Activated T-cell treated with anti-CD3 and anti-CD28 coated beads for 4 hours (primary cell): ENCODE results near the gene PAPSS2.
"Not testable (repeated sequence)": the region's sequence is repeated elsewhere in the genome, so short reads cannot be mapped to it uniquely, and the experiment has no call there.

Experiments used
- DNase-seq: peaks from one replicate; pipeline ENCODE4 v3.0.0-alpha.2; 2020

PAPSS2 gene

GRCh38 chr10:87643920-87644319 lies 15.8 kb upstream of the PAPSS2 start:
- DNase-seq = no peak

DNA sequence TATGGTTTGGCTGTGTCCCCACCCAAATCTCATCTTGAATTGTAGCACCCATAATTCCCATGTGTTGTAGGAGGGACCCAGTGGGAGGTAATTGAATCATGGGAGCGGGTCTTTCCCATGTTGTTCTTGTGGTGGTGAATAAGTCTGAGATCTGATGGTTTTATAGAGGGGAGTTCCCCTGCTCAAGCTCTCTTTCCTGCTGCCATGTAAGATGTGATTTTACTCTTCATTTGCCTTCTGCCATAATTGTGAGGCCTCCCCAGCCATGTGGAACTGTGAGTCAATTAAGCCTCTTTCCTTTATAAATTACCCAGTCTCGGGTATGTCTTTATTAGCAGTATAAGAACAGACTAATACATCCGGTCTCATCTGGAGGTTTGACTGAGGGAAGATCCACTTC lies 15.2 kb upstream of the PAPSS2 start:
- not testable (repeated sequence) for DNase-seq

GRCh38 chr10:87646192-87646909 lies 13.3 kb upstream of the PAPSS2 start:
- no peak for DNase-seq

- DNase-seq = no peak
Observed at GRCh38 chr10:87646935-87647334, 12.7 kb upstream of the PAPSS2 start.

- no peak for DNase-seq
Observed at GRCh38 chr10:87650838-87651589, 8.7 kb upstream of the PAPSS2 start.

- no peak for DNase-seq
Observed at GRCh38 chr10:87651801-87652200, 7.9 kb upstream of the PAPSS2 start.

DNA sequence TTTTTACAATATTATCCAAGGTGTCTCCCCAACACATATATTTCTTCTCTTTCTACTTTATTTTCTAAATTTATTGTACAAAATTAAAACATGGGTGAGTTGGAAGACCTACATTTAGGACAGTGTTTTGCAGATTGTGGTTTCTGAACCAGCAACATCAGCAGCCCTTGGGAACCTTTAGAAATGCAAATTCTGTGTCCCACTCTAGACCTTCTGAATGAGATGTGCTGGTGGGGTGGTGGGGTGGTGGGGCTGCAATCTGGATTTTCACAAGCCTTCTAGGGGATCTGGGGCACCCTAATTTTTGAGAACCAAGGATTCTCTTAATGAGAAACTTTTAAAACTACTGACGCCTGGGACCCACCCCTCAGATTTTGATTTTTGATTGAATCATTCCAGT lies 7.4 kb upstream of the PAPSS2 start:
- DNase-seq = no peak

DNA sequence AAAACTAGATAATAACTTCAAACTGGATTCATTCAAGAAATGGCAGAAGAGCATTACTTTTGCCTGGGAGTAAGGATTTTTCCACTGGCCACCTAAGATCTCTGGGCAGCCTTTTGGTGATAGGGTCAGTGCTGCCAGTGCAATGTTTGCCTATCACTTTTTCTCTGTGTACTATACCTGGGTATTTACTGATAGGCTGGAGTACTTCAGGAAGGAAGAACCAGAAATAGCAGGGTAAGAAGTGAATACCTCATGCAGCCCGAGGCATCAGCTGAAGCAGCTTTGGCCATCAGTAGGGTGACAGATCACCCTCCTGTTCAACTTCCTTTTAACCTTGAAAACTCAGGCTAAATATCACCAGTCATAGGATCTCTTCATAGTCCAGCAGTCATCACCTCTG lies 5.5 kb upstream of the PAPSS2 start:
- no peak for DNase-seq

DNA sequence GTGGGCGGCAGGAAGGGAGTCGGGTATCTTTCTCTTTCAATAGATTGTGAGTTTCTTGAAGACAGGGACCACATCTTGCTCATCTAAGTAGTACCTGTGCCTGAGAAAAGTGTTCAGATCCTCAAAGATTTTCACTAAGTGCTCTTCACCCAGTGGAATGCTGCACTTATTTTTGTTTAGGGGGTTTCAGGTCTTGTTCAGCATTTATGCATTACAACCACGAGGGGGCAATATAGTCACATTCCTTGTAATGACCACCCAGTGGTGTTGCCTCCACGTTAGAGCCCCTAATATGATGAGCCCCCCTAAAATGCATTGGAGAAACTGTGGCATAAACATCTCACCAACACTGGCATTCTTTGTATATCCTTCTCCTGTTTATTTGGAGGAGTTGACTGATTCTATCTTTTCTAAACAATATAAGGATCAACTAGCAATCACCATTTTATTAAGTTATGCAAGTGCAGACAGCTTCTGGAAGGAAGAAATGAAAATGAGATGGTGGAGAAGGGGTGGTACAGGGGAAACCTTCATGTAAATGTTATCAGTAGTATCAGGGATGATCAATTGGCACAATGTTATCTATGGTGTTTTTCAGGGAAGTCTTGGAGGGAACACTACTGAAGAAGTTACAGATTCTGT lies 3.1 kb upstream of the PAPSS2 start:
- no peak for DNase-seq

DNA sequence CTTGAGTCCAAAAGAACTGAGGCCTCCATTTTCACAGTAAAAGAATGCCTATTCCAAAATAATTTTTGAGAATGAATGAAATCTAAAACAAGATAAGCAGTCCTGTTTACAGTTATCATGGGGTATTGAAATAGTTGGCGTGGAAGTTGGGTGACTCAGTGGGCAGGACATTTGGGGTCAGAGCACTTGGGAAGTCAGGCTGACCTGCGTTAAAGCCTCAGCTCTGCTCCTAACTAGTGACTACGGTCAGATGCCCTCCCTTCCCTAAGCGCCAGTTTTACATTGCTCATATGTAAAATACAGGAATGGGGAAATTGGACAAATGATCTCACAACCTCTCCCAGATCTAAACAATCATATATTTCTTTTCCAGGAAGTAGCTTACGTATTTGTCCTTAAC lies 2.3 kb upstream of the PAPSS2 start:
- DNase-seq = no peak

DNA sequence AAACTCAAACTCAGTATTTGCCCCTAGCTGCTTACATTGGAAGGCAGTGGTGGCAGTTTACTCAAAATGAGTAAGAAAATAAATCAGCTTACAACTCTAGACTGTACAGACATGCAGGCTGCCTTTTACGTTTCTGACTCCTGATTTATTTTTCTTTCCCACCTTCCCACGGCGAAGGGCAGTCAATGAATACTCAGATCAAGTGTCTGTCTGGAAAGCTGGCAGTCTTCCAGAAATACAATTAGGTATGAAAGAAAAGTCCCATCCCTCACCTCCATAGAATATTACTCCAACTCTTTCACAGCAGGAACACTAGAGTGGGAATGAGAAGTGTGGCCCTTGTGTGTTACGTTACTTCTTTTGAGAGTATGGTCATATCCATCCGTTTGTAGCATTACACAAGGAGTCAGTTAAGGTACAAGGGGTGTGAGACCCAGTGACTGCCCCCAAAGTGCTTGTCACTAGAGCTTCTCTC lies 1.3 kb upstream of the PAPSS2 start:
- no peak for DNase-seq

- no peak for DNase-seq
Observed at GRCh38 chr10:87658858-87659555, 671 bp upstream of the PAPSS2 start.

GRCh38 chr10:87660484-87661133 lies 931 bp downstream of the PAPSS2 start:
- no peak for DNase-seq

DNA sequence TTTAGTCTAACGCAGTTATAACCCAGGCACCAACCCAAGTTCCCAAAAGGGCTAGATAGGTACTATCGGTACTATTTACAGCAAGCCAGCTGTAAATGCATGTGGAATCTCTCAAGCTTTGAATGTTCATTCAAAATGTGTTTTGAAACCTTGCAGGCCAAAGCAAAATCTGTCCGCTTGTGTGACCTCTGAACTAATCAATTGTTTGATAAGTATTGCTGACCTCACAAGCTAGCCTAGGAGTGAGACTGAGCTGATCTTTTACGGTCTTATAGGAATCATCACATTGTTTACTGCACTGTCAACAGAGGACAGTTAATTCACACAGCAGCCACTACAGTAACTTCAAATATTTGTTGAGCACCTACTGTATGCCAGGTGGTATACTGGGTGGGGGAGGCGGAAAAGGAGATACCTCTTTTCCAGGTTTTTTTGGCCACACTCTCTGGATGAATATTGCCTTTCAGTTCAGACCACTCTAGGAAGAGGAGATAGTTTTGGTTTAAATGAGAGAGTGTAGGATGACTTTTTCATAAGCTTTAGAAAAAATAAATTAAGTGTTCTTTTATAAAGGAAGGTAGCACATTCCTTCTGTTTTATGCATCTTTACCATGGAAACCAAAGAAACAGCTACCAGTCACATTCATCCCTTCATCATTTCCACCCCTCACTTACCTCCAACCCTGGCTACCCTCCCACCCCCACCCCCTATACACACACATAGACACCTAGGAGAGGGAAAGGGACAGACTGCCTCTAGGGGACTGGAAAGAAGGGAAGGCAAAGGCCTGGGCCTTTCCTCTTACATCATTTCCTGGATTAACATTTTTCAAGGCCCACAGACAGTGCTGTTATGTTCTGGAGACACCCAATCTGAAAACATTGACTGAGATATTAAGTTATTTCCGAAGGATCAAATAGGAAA lies 2.4 kb downstream of the PAPSS2 start:
- no peak for DNase-seq

DNA sequence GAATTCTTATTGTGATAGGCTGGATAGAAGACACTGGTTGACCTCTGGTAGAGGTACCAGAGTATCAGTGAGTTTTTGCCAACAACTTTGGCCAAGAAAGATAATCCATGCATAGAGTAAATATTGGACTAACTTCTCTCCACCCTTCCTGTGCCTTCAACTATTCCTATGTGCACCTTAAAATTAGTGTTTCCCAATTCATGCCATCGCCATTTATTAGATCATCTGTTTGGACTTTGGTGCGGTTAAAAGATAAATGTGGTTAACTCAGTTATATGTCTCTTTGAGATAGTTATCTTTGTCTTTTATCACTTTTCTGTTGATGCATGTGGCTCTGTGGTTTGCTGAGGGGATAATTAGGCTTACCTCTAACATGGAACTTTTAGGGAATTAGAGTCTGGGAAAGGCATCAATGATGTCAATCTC lies 4.6 kb downstream of the PAPSS2 start:
- DNase-seq = no peak

GRCh38 chr10:87667493-87667892 lies 7.8 kb downstream of the PAPSS2 start:
- no peak for DNase-seq

DNA sequence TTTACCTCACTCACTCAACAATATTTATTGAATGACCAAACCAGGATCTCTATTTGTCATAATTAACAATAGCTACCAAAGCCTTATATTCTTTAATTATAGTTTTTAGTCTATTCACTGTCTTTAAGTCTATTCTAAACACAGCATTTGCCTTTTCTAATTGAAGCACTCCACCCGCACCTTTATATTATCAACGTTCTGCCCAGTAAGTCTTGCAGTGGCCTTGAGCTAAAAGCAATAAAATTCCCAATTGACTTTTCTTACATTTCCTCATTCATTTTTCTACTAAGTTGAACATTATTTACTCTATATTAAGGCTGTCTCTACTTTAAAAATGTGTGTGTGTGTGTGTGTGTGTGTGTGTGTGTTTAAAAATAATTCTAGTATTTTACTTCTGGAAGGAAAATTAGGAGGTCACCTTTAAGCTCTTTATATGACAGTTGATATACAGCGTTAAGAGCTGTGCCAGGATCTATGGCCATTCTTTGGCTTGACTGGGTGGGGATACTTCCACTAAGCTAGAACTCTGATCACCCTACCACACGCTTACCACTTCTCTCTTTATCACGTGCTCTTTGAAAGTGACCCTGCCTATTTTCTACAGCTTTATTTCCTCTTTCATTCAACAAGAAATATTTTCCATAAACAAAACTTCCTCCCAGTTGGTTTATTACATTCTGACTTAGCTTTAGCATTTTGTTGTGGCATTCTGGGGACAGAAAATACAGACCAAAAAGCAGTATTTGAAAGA lies 8.8 kb downstream of the PAPSS2 start:
- DNase-seq = no peak

- no peak for DNase-seq
Observed at GRCh38 chr10:87669752-87670151, 10.1 kb downstream of the PAPSS2 start.

DNA sequence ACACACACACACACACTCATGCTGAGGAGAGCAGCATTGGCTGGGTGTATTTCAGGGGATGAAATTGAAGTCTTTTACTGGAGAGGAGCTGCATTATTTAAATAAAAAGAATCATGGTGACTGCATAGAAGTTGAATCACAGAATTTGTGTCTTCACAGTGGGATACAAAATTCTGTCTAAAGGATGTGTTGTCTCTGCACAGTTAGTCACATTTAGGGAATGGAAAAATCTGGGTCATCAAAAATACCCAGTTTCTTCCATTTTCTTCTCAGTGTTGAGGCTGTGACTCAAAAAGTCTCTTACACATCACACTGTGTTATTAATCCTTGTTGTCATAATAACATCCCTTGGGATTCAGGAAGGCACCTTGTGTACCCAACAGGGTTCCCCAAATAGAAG lies 10.9 kb downstream of the PAPSS2 start:
- DNase-seq = no peak

DNA sequence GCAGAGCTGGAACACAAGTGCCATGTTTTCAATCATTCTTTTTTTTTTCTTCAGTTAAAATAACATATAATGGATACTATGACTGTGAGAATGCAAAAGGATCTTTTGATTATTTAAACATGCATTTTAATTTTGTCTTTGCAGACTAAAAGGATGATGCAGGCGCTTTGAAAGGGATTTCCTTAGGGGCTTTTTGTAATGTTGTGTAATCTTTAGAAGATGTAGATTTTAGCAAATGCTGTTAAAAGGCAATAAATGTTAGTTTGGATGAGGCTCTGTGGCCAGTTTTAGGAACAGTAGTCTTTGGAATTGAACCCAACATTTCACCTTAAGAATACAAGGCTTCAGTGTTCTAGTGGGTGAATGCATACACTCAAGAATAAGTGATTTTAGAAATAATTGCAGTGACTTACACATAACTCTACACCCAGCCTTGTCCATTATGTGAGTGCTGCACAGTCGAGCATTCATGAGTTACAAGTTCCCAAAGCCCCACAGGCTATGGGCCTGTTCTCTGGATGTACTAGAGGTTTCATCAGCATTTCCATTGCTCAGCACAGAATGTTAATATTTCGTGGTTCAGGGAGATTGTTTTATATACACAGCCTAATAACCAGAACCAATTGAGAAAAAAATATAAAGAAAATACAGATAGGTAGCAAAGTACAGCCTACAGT lies 11.6 kb downstream of the PAPSS2 start:
- DNase-seq = no peak
